Sigmoid colon (tissue), 7 donors: ENCODE results near the gene SLC38A2. TPM values are rescaled to one million over a fixed set of nuclear protein-coding genes. Genes with fewer than 3 reads are reported as not detected.

Experiments
- DNase-seq: peaks from one replicate; pipeline ENCODE4 v3.0.0-alpha.2; 2019
- H3K27ac ChIP-seq, 4 donors: fragments of 200-600 bp; sonication (generic); one replicate each; pipeline ENCODE4 v1.5.1; 2016 to 2019; ENCODE audit warnings: mild to moderate bottlenecking in 1 of 4
- H3K27me3 ChIP-seq, 3 donors: fragments of 200-600 bp; sonication (generic); one replicate each; pipeline ENCODE4 v1.5.1; 2019; ENCODE audit warnings: mild to moderate bottlenecking in 1 of 3
- H3K36me3 ChIP-seq, 4 donors: fragments of 200-600 bp; sonication (generic); one replicate each; pipeline ENCODE4 v1.5.1; 2016 to 2019
- H3K4me1 ChIP-seq, 4 donors: fragments of 200-600 bp; sonication (generic); one replicate each; pipeline ENCODE4 v1.5.1; 2017 to 2019
- H3K4me3 ChIP-seq, 4 donors: fragments of 200-600 bp; sonication (generic); one replicate each; pipeline ENCODE4 v1.5.1; 2017 to 2019; ENCODE audit warnings: mild to moderate bottlenecking in 2 of 4, moderate library complexity in 1 of 4
- H3K9me3 ChIP-seq, 4 donors: fragments of 200-600 bp in 3 of 4; sonication (generic) in 3 of 4; one replicate each; pipeline versions ENCODE4 v1.5.1 to v1.6.1; 2013 to 2019
- EP300 ChIP-seq, 4 donors: sonication (generic); formaldehyde crosslinking; IDR thresholded peaks; one replicate each; pipeline ENCODE4 v1.6.1; 2017; ENCODE audit warnings: antibody characterized with exemption in 4 of 4
- POLR2A ChIP-seq, 2 donors: fragments of 450-650 bp; IDR thresholded peaks; one replicate each; pipeline ENCODE4 v1.6.1; 2016; ENCODE audit warnings: antibody characterized with exemption in 2 of 2, mild to moderate bottlenecking in 2 of 2, moderate library complexity in 2 of 2
- POLR2AphosphoS5 ChIP-seq, 4 donors: sonication (generic); formaldehyde crosslinking; IDR thresholded peaks; one replicate each; pipeline ENCODE4 v1.6.1; 2017; ENCODE audit warnings: antibody characterized with exemption in 4 of 4
- WGBS, 2 donors: extraction: QIAGEN DNeasy Blood & Tissue Kit; methylation state at CpG; one replicate each; pipeline ENCODE4 v1.1.7; 2013; 5-methylcytosine and 5-hydroxymethylcytosine counted together
- intact Hi-C: fragments of 100-400 bp; cut with DNase I; formaldehyde crosslinking; loops from one replicate; pipeline ENCODE4 v1.15.1; 2023
- polyA plus RNA-seq, 3 donors: library from polyadenylated mRNA; stranded (reverse); fragments of 200-250 nt; gene quantifications; one replicate each; pipeline ENCODE4 v1.2.3, GENCODE V29; 2013
- total RNA-seq, 4 donors: library from RNA; depleted of rRNA; stranded (reverse); fragments of >200 nt; gene quantifications; one replicate each; pipeline ENCODE4 v1.1.0, GENCODE V29; 2016
- TF ChIP-seq, protein P1 (sequence below), 4 experiments: fragments of 450-650 bp in 3 of 4; fragments of 200-600 bp in 1 of 4; IDR thresholded peaks; one replicate each; pipeline ENCODE4 v1.5.1; 2016 to 2019; ENCODE audit warnings: antibody characterized with exemption in 4 of 4, mild to moderate bottlenecking in 3 of 4, moderate library complexity in 2 of 4
- donor health status: healthy with polysubstance abuse.
- donor health status: Bipolar disorder and iron deficiency.
- donor health status: healthy.

Gene SLC38A2
- total and polyA plus RNA-seq, 7 donors = 17.6 to 299 (median 234) TPM

DNA sequence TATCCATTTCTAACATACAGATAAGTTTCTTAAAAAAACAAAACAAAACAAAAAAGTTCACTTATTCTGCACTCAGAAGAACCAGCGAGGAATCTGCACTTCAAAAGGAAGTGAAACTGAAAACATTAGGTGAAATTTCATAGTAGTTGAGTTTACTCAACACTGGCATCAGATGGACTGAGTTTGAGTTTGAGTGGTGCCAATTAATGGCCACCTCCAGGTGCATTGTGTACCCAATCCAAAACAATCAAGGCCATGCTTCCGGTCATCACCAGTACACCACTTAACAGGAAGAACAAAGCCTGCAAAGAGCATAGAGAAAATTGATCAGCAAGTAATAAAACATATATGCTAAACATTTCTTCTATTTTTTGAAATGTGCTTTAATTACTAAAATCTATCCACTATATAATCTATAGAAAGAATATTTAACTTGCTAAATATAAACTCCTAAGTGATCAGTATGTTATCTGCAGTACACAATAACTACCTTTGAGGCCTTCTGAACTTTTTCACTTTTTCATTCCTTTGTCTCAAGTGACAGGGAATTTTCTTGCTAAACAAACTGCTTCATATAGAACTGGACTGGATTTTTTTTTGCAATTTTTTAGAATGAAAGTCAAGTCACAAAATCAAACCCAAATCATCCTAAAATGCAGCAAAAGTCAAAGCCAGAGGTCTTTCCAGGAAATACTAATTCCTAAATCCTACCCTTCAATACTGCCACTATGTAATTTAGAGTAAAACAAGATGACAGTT lies 11.5 kb downstream of the SLC38A2 start:
- peaks cover 42 to 80% (median 68%) of the 10 kb centered on the region in 4 donors for H3K36me3 ChIP-seq
- H3K27ac ChIP-seq = no peak overlapping the region
- H3K4me1 ChIP-seq = peaks cover 0 to 70% (median 40%) of the 10 kb centered on the region in 4 donors

DNA sequence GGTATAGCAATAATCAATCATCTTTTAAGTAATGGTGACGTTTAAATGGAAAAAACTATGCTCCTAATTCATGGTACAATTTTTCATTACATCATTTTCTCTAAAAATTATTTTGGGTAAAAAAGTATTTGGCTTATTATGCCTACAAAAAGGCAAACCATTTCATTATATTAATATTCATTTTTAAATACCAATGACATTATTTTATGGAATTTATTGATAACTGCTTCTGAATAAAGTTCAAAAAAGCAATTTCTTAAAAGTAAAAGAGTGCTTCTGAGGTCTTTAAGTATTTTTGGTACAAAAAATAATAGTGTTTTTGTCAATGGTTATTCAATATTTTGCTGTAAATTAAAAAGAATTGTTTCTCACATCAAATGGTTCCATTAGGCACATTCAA lies 12.2 kb downstream of the SLC38A2 start:
- H3K27me3 ChIP-seq = no peaks in the 10 kb centered on the region
- TF ChIP-seq, protein P1, sequence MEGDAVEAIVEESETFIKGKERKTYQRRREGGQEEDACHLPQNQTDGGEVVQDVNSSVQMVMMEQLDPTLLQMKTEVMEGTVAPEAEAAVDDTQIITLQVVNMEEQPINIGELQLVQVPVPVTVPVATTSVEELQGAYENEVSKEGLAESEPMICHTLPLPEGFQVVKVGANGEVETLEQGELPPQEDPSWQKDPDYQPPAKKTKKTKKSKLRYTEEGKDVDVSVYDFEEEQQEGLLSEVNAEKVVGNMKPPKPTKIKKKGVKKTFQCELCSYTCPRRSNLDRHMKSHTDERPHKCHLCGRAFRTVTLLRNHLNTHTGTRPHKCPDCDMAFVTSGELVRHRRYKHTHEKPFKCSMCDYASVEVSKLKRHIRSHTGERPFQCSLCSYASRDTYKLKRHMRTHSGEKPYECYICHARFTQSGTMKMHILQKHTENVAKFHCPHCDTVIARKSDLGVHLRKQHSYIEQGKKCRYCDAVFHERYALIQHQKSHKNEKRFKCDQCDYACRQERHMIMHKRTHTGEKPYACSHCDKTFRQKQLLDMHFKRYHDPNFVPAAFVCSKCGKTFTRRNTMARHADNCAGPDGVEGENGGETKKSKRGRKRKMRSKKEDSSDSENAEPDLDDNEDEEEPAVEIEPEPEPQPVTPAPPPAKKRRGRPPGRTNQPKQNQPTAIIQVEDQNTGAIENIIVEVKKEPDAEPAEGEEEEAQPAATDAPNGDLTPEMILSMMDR (IDR thresholded peaks at IDR 0.05) = no peak
- no peak for TF ChIP-seq POLR2A (IDR thresholded peaks at IDR 0.05)
- TF ChIP-seq EP300 (IDR thresholded peaks at IDR 0.05) = no peak
- no peak for TF ChIP-seq POLR2AphosphoS5 (IDR thresholded peaks at IDR 0.05)
- H3K4me1 ChIP-seq = peaks cover 0 to 63% (median 32%) of the 10 kb centered on the region in 4 donors
- no peak overlapping the region for H3K4me3 ChIP-seq
- WGBS, 2 donors = 92 to 99% methylated on average over 1 of the region's 1 CpG
- H3K27ac ChIP-seq = no peak overlapping the region
- intact Hi-C loops = no loop called here
- no peaks in the 10 kb centered on the region for H3K9me3 ChIP-seq
- peaks cover 39 to 73% (median 62%) of the 10 kb centered on the region in 4 donors for H3K36me3 ChIP-seq
- no peak for DNase-seq

More for the DNA sequence above, 11.5 kb downstream of the SLC38A2 start:
- TF ChIP-seq, protein P1 (IDR thresholded peaks at IDR 0.05) = no peak
- TF ChIP-seq POLR2A (IDR thresholded peaks at IDR 0.05) = no peak
- TF ChIP-seq POLR2AphosphoS5 (IDR thresholded peaks at IDR 0.05) = no peak
- no peak for TF ChIP-seq EP300 (IDR thresholded peaks at IDR 0.05)
- no peak for DNase-seq
- H3K9me3 ChIP-seq = no peaks in the 10 kb centered on the region
- 64 to 77% methylated on average over 2 of the region's 2 CpGs for WGBS, 2 donors
- intact Hi-C loops = no loop called here
- no peak overlapping the region for H3K4me3 ChIP-seq
- H3K27me3 ChIP-seq = no peaks in the 10 kb centered on the region

DNA sequence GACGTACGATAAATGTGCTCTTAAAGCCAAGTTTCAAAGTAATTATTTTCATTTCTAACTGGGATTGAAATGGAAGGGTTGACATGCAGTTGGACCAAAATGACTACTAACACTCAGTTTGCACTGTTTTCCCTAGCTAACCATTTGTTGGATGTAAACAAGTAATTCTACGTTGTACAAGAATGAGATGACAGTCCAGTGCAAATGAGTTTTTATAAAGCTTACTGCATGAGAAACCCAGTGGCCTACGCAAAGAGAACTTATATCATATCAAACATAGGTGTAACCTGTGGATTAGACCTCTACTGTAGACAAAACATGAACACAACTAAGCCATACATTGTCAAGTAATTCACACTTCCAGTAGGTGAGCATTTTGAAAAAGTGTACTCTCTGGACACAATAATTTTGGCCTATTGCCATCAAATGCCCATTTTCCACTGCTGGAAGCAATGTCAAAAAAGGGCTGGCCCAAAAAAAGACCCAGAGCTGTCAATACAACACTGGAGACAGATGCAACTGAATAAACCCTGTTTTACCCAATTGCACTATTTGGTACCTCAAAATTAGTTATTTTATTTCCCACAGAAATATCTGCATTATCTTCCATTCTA lies 12.8 kb downstream of the SLC38A2 start:
- H3K4me1 ChIP-seq = peaks cover 0 to 57% (median 26%) of the 10 kb centered on the region in 4 donors

DNA sequence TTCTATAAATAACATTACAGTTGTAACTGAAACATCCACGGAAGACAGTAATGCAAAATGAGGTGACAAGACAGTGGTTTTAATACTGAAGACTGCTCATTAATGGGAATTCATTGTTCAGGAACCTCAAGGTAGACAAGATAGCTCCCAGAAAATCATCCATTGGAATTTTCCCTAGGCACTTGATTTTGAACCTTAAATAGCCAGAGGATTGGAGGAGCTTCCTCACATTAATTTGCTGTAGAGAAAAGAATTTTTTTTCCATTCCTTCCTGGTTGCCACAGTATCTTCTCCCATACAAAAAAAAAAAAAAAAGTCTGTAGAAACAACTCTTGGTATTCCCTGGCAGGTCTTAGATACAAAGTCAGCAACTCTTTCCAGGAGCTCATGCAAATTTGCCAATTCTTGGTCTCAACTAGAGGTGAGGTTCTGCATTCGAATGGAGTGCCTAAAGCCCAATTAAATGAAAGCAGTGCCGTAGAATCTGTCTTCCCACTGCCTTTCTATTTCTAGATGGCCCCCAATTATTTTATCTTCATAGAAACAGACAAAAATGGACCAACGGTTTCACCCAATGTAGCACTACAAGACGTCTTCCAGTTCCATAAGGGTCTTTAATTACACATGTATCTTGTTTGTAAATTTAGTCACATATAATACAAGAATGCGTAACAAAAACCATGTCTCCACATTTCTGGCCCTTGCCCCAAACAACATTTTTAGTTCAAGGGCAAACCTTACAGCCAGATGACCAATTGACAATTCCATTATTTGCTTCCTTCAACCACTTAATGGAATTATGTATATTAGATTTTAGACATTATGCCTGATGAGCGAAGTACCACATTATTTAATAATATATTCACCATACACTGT lies 13.5 kb downstream of the SLC38A2 start:
- H3K36me3 ChIP-seq = peaks cover 39 to 59% (median 50%) of the 10 kb centered on the region in 4 donors
- peaks cover 0 to 50% (median 20%) of the 10 kb centered on the region in 4 donors for H3K4me1 ChIP-seq
- TF ChIP-seq EP300 (IDR thresholded peaks at IDR 0.05) = no peak
- no peak for TF ChIP-seq POLR2AphosphoS5 (IDR thresholded peaks at IDR 0.05)
- no peak for TF ChIP-seq POLR2A (IDR thresholded peaks at IDR 0.05)
- TF ChIP-seq, protein P1 (IDR thresholded peaks at IDR 0.05) = no peak
- H3K27ac ChIP-seq = no peak overlapping the region
- DNase-seq = no peak
- no peak overlapping the region for H3K4me3 ChIP-seq
- intact Hi-C loops = no loop called here
- WGBS, 2 donors = 92 to 93% methylated on average over 7 of the region's 7 CpGs
- no peaks in the 10 kb centered on the region for H3K9me3 ChIP-seq
- H3K27me3 ChIP-seq = no peaks in the 10 kb centered on the region

More for the DNA sequence above, 12.8 kb downstream of the SLC38A2 start:
- 93 to 95% methylated on average over 4 of the region's 4 CpGs for WGBS, 2 donors
- Histone ChIP-seq H3K4me3 (no peak overlapping the region), H3K27me3 (no peaks in the 10 kb centered on the region), H3K9me3 (no peaks in the 10 kb centered on the region), H3K36me3 (peaks cover 39 to 67% (median 57%) of the 10 kb centered on the region in 4 donors), H3K27ac (no peak overlapping the region)
- DNase-seq = no peak
- no peak for TF ChIP-seq POLR2AphosphoS5 (IDR thresholded peaks at IDR 0.05)
- TF ChIP-seq EP300 (IDR thresholded peaks at IDR 0.05) = no peak
- TF ChIP-seq POLR2A (IDR thresholded peaks at IDR 0.05) = no peak
- TF ChIP-seq, protein P1 (IDR thresholded peaks at IDR 0.05) = no peak
- intact Hi-C loops = no loop called here
